NCI-H1105 treated with DMSO at 0.1 percent for 48 hours (cell line): Measurements from ENCODE around the gene RBBP4.
"Not testable (repeated sequence)": the region's sequence is repeated elsewhere in the genome, so short reads cannot be mapped to it uniquely, and the experiment has no call there.

Experiments
- DNase-seq: peaks from one replicate; lab custom pipeline; 2025; lab: John Stamatoyannopoulos, UW

Gene RBBP4

DNA sequence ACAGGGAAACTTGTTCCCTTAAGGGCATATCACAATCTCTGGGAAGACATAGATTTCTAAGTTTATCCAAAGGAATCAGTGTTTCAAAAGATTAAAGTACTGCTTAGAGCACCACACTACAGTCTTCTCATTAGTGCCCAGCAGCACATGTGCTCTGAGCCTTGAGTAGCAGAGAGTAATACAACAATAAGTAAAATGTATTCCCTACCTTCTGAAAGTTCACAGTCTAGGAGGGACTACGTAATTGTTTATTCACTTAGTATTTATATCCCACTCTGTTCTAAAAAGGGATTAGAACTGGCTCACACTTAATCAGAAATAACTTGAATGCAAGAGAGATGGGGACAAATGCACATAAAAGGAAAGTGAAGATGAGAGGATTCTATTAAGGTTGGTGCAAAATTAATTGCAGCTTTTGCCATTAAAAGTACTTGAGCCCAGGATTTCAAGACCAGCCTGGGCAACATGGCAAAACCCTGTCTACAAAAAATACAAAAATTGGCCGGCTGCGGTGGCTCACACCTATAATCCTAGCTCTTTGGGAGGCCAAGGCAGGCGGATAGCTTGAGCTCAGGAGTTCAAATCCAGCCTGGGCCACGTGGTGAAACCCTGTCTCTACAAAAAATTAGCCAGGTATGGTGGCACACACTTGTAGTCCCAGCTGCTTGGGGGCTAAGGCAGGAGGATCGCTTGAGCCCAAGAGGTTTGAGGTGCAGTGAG, 42.6 kb downstream of the RBBP4 start:
- DNase-seq = no peak

- no peak for DNase-seq
Observed at GRCh38 chr1:32695098-32695904, 44.3 kb downstream of the RBBP4 start.

DNA sequence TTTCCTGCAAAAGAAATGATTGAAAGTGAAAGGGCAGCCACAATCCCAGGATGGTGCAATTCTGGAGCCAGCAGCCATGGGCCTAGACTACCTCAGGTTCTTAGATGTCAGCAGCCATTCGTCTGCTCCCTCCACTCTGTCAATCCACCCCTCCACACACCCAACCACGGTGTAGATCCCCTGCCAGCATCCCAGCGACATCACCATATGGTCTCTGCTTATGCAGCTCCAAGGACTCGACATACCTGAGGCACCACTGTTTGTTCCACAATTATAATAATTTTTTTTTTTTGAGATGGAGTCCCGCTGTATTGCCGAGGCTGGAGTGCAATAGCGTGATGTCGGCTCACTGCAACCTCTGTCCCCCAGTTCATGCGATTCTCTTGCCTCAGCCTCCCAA, 45.0 kb downstream of the RBBP4 start:
- DNase-seq = no peak

- not testable (repeated sequence) for DNase-seq
Observed at GRCh38 chr1:32696996-32697395, 46.0 kb downstream of the RBBP4 start.

GRCh38 chr1:32701421-32701911, 50.5 kb downstream of the RBBP4 start:
- no peak for DNase-seq

- peak; percentile 69 for DNase-seq
Observed at GRCh38 chr1:32701951-32702598, 51.1 kb downstream of the RBBP4 start.

- DNase-seq = no peak
Observed at GRCh38 chr1:32702599-32703478, 51.8 kb downstream of the RBBP4 start, which contains the start of gene SYNC. Gene SYNC (minus strand): TSS chr1:32702770. CDS start chr1:32702660, 110 bp downstream.

DNA sequence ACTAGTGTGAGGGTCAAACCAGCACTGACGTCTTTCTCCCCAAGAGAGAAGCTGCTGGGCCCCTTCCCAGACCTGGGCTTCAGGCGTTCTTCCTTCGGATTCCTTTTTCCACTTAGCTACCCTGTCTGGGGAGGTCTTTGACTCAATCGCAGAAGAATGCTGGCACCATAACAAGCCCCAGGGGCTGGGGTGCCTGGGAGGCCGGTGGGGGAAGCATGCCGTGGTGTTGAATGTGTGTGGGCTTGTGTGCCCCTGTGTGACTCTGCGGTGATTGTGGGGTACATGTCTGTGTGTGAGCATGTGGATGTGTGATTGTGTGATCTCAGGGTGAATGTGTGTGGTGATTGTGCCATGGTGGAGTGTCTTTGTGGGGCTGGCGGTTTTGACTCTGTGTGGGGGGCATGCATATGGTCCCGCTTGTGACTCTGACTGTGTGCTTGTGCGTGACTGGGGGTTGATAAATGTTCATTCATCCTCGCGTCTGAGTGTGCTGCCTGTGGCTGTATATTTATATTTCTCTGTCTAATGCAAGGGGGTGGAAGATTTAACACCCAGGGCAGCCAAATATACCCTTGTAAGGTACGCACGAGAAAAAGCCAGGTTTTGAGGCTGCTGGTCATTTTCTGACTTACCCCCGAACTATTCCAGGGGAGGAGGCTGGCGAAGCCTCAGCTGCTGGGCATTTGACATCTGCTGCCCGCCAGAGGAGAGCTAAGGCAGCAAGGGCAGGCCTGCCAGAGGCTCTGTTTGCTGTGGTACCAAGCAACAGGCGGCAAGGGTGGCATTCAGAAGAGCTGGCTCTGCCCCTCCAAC, 52.7 kb downstream of the RBBP4 start:
- no peak for DNase-seq

- DNase-seq = no peak
Observed at GRCh38 chr1:32705516-32705915, 54.5 kb downstream of the RBBP4 start.

- no peak for DNase-seq
Observed at GRCh38 chr1:32706491-32706890, 55.5 kb downstream of the RBBP4 start.

DNA sequence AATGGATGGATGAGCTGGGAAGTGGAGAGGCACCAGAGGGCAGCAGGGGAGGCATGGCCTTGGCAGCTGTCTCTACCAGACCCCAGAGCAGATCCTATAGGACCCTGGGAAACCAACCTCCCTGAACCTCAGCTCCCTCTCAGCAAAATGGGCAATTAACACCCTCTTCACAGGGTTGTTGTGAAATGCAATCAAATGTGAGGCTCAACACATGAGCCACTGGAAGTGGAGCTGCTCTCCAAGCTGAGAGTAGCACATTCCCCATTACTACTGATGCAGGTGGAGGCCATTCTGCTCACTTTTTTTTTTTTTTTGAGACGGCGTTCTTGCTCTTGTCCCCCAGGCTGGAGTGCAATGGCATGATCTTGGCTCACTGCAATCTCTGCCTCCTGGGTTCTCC, 58.1 kb downstream of the RBBP4 start:
- DNase-seq = peak; percentile 46

DNA sequence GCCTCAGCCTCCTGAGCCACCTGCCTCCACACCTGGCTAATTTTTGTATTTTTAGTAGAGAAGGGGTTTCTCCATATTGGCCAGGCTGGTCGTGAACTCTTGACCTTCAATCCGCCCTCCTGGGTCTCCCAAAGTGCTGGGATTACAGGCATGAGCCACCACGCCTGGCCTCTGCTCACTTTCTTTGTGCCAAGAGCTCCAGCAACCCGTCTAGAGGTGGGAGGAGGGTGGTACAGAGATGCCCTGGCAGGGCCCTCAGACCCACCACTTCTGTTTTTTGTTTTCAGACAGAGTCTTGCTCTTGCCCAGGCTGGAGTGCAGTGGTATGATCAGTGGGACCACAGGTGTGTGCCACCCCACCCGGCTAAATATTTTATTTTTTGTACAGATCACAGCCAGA, 58.5 kb downstream of the RBBP4 start:
- DNase-seq = no peak

GRCh38 chr1:32711221-32711620, 60.2 kb downstream of the RBBP4 start:
- not testable (repeated sequence) for DNase-seq

DNA sequence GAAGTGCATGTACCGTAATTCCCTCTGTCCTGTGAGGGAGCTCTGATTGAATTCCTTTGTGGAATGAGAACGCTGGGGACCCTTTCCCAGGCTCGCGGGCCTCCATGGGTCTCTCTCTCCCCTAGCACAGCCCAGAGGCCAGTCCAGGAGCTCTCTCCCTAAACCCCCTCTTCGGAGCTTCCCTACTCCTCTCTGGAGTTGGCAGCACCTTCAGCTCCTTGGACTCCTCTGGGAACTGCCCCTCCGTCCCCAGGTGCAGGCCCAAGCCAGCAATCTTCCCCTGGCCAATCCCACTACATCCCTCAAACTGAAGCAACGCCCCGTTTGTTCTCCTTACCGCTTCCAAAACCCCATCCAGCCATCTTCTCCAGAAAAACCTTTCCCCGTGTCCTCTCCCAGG, 62.1 kb downstream of the RBBP4 start:
- no peak for DNase-seq

DNA sequence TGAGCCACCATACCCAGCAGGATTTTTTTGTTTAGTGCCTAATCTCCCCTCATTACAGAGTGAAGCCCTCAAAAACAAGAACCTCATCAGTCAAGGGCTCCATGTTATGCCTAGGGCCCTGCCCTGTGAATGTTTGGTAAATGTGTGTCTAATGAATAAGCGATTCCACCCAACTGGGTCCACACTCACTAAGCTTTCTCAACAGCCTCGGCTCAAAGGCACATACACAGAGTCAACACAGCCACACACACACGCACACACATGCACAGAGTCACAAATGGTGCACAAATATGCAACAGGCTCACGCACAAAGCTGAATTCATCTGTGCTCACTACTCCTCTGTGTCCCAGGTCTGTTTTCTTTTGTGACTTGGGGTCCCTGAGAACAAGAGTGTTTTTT, 63.3 kb downstream of the RBBP4 start:
- DNase-seq = no peak

GRCh38 chr1:32715901-32716311, 64.9 kb downstream of the RBBP4 start:
- DNase-seq = no peak

- DNase-seq = peak; percentile 86
Observed at GRCh38 chr1:32716312-32717148, 65.5 kb downstream of the RBBP4 start.

DNA sequence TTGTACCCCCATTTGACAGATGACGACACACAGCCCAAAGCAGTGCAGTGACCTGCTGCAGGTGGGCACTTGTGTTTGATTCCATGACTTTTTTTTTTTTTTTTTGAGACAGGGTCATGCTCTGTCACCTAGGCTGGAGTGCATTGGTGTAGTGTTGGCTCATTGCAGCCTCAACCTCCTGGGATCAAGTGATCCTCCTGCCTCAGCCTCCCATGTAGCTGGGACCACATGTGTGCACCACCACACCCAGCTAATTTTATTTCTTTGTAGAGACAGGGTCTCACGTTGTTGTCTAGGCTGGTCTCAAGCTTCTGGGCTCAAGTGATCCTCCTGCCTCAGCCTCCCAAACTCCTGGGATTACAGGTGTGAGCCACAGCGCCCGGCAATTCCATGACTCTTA, 66.5 kb downstream of the RBBP4 start:
- no peak for DNase-seq

- no peak for DNase-seq
Observed at GRCh38 chr1:32718036-32718435, 67.0 kb downstream of the RBBP4 start.

GRCh38 chr1:32718527-32718926, 67.5 kb downstream of the RBBP4 start:
- DNase-seq = no peak
